ENCODE results near the gene LGMN.

GRCh38 chr14:92655419-92656201 is 92.8 kb downstream of the LGMN start:
- TF ChIP-seq ZNF777 (tag by site-specific recombination; IDR thresholded peaks at IDR 0.05; ENCODE audit: borderline replicate concordance) (no peak), ZNF311 (tag by site-specific recombination; IDR thresholded peaks at IDR 0.05; ENCODE audit: borderline replicate concordance) (no peak), CTCF (tag by site-specific recombination; IDR thresholded peaks at IDR 0.05) (no peak), ZNF707 (tag by site-specific recombination; IDR thresholded peaks at IDR 0.05) (no peak), TCF7L2 (IDR thresholded peaks at IDR 0.05; ENCODE audit: borderline replicate concordance, low read depth, low read length) (no peak), ZNF660 (tag by site-specific recombination; IDR thresholded peaks at IDR 0.05) (no peak), ZNF223 (tag by site-specific recombination; IDR thresholded peaks at IDR 0.05) (no peak), YY1 (tag by site-specific recombination; IDR thresholded peaks at IDR 0.05) (no peak), MZF1 (tag by site-specific recombination; IDR thresholded peaks at IDR 0.05; ENCODE audit: borderline replicate concordance) (no peak), ZFHX2 (tag by site-specific recombination; conservative IDR thresholded peaks at IDR 0.05) (no peak), ZNF513 (tag by site-specific recombination; IDR thresholded peaks at IDR 0.05) (no peak)

All from HEK293 (cell line).